GM12801 (cell line): Measurements from ENCODE around the gene COPS7B.

Experiments
- CTCF ChIP-seq: IDR thresholded peaks from one replicate; pipeline ENCODE4 v1.5.1; 2011; ENCODE audit warnings: control low read depth; ENCODE audit not compliant: insufficient read length; ENCODE audit errors: extremely low read depth

Gene COPS7B

GRCh38 chr2:231820786-231821303 lies 34.6 kb downstream of the COPS7B start:
- no peak for TF ChIP-seq CTCF

- no peak for TF ChIP-seq CTCF
Observed at GRCh38 chr2:231821908-231822307, 35.7 kb downstream of the COPS7B start.

GRCh38 chr2:231853105-231853504 lies 66.9 kb downstream of the COPS7B start:
- TF ChIP-seq CTCF: no peak

GRCh38 chr2:231854616-231855125 lies 68.4 kb downstream of the COPS7B start:
- no peak for TF ChIP-seq CTCF

GRCh38 chr2:231856959-231857358 lies 70.7 kb downstream of the COPS7B start:
- TF ChIP-seq CTCF: no peak
